Nephron (organoid): ENCODE measurements around the gene ALG12.

Source experiments
- H3K27ac Mint-ChIP-seq, 3 experiments: 2 replicates each; pipeline ENCODE4 v1.8.0; 2020; ENCODE audit warnings: mixed read lengths in 3 of 3, mild to moderate bottlenecking in 2 of 3, moderate library complexity in 1 of 3
- H3K27me3 Mint-ChIP-seq: 2 replicates; pipeline ENCODE4 v1.8.0; 2021; ENCODE audit warnings: low read depth, mild to moderate bottlenecking, moderate library complexity, mixed read lengths
- H3K36me3 Mint-ChIP-seq: 2 replicates; pipeline ENCODE4 v1.8.0; 2020; ENCODE audit warnings: low read depth, mixed read lengths
- H3K4me1 Mint-ChIP-seq: 2 replicates; pipeline ENCODE4 v1.8.0; 2020; ENCODE audit warnings: mixed read lengths
- H3K4me3 Mint-ChIP-seq, 3 experiments: 2 replicates each; pipeline ENCODE4 v1.8.0; 2020; ENCODE audit warnings: mild to moderate bottlenecking in 3 of 3, mixed read lengths in 3 of 3, moderate library complexity in 2 of 3
- H3K9me3 Mint-ChIP-seq: 2 replicates; pipeline ENCODE4 v1.8.0; 2020; ENCODE audit warnings: mixed read lengths
- TF ChIP-seq, protein P1 (sequence below), 3 experiments: fragments of 200-600 bp; sonication (generic); IDR thresholded peaks; one replicate each; pipeline ENCODE4 v1.5.0; 2021; ENCODE audit warnings: antibody characterized with exemption in 3 of 3; ENCODE audit not compliant: unreplicated experiment in 3 of 3

The ALG12 gene

DNA sequence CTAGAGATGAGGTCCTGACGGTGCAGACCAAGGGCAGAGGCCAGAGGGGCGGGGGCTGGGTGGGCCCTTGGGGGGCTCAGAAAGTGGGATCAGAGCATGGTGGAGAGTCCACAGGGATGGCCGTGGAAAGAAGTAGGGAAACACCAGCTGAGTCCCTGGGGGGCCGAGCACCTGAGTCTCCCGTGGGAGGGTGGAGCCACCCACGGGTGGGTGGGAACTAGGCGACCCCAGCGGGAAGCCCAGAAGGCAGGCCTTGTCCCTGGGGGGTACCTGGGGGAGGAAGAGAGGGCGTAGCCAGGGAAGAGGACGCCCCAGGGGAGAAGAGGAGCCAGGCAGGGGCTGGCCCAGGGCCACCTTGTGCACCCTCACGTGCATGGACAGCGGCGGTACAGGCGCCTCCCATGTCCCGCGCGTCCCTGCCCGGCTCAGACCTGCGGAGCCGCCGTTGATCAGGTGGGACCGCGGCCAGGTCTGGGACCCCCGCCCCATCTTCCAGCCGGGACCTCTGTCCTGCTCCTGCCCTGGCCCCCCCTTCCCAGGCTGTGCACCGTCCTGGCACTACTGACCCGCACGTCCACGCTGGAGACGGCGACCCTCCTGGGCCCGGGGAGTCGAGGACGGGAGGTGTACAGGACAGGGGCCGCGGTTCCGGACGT, 10.4 kb upstream of the ALG12 start:
- no peak overlapping the region for H3K4me3 Mint-ChIP-seq
- H3K27ac Mint-ChIP-seq: no peak overlapping the region
- H3K4me1 Mint-ChIP-seq: peaks cover 10% of the 10 kb centered on the region
- TF ChIP-seq, protein P1, sequence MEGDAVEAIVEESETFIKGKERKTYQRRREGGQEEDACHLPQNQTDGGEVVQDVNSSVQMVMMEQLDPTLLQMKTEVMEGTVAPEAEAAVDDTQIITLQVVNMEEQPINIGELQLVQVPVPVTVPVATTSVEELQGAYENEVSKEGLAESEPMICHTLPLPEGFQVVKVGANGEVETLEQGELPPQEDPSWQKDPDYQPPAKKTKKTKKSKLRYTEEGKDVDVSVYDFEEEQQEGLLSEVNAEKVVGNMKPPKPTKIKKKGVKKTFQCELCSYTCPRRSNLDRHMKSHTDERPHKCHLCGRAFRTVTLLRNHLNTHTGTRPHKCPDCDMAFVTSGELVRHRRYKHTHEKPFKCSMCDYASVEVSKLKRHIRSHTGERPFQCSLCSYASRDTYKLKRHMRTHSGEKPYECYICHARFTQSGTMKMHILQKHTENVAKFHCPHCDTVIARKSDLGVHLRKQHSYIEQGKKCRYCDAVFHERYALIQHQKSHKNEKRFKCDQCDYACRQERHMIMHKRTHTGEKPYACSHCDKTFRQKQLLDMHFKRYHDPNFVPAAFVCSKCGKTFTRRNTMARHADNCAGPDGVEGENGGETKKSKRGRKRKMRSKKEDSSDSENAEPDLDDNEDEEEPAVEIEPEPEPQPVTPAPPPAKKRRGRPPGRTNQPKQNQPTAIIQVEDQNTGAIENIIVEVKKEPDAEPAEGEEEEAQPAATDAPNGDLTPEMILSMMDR (IDR thresholded peaks at IDR 0.05; ENCODE audit: unreplicated experiment in 3 of 3): no peak
- H3K27me3 Mint-ChIP-seq: peaks cover 28% of the 10 kb centered on the region
- H3K9me3 Mint-ChIP-seq: no peaks in the 10 kb centered on the region
- H3K36me3 Mint-ChIP-seq: peaks cover 7% of the 10 kb centered on the region

GRCh38 chr22:49928185-49928495, 9.9 kb upstream of the ALG12 start:
- Mint-ChIP-seq H3K36me3 (peaks cover 7% of the 10 kb centered on the region), H3K27ac (no peak overlapping the region), H3K4me1 (peaks cover 6% of the 10 kb centered on the region), H3K4me3 (no peak overlapping the region), H3K27me3 (peaks cover 24% of the 10 kb centered on the region), H3K9me3 (no peaks in the 10 kb centered on the region)
- TF ChIP-seq, protein P1 (IDR thresholded peaks at IDR 0.05; ENCODE audit: unreplicated experiment in 3 of 3): no peak

- peaks cover 7% of the 10 kb centered on the region for H3K36me3 Mint-ChIP-seq
- peaks cover 3% of the 10 kb centered on the region for H3K4me1 Mint-ChIP-seq
- H3K27ac Mint-ChIP-seq: no peak overlapping the region
- H3K9me3 Mint-ChIP-seq: no peaks in the 10 kb centered on the region
- TF ChIP-seq, protein P1 (IDR thresholded peaks at IDR 0.05; ENCODE audit: unreplicated experiment in 3 of 3): no peak
- no peak overlapping the region for H3K4me3 Mint-ChIP-seq
- H3K27me3 Mint-ChIP-seq: peaks cover 19% of the 10 kb centered on the region
Observed at GRCh38 chr22:49927483-49928184, 9.4 kb upstream of the ALG12 start.

DNA sequence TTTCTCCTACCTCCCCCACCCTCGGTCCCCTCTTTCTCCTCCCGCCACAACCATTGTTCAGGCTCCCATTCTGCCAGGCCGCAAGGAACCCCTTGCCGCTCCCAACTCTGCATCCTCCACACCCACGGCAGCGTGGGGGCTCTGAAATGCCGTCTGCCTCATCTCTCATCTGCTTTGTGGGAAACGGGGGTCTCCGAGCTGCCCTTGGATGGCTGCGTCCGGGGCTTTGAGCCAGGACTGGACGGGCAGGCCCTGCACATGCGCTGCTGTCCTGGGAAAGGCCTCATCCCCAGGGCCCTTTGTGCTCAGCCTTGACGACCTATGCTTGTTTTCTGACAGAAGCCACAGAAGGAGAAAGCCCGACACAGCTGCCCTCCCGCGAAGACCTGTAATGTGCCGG, 8.7 kb upstream of the ALG12 start:
- H3K4me1 Mint-ChIP-seq: peaks cover 3% of the 10 kb centered on the region
- H3K9me3 Mint-ChIP-seq: no peaks in the 10 kb centered on the region
- TF ChIP-seq, protein P1 (IDR thresholded peaks at IDR 0.05; ENCODE audit: unreplicated experiment in 3 of 3): no peak
- H3K27ac Mint-ChIP-seq: no peak overlapping the region
- H3K36me3 Mint-ChIP-seq: peaks cover 7% of the 10 kb centered on the region
- H3K4me3 Mint-ChIP-seq: no peak overlapping the region
- peaks cover 15% of the 10 kb centered on the region for H3K27me3 Mint-ChIP-seq

DNA sequence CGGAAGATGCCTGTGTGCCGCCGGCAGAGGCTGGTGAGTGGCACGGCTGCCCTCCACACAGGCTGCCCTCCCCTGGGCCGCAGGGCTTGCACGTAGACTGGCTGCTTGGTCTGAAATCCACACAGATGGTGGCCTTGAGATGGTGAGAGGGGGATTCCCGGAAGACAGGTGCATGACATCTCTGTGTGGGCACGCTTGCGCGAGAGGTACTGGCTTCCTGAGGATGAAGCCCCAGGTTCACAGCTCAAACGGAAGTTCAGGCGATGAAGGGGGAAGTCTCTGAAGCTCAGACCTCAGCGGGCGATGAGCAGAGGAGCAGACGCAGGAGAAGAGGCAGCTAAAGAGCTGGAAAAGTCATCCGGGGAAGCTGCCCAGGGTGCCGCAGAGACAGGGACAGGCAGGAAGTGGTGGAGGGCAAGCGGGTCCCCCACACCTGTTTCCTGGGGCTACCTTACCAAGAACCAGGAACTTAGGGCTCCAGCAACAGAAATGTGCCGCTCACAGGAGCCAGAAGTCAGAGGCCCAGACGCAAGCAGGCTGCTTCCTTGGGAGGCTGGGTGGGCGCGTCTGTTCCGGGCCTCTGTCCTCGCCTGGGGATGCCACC, 7.4 kb upstream of the ALG12 start:
- TF ChIP-seq, protein P1 (IDR thresholded peaks at IDR 0.05; ENCODE audit: unreplicated experiment in 3 of 3): no peak
- H3K4me1 Mint-ChIP-seq: peaks cover 3% of the 10 kb centered on the region

More for the DNA sequence above, 7.4 kb upstream of the ALG12 start:
- H3K4me3 Mint-ChIP-seq: no peak overlapping the region
- no peak overlapping the region for H3K27ac Mint-ChIP-seq
- H3K27me3 Mint-ChIP-seq: peaks cover 8% of the 10 kb centered on the region
- no peaks in the 10 kb centered on the region for H3K9me3 Mint-ChIP-seq
- H3K36me3 Mint-ChIP-seq: peaks cover 7% of the 10 kb centered on the region
